ENCODE results near the gene DYNLL2. TPM values are rescaled to one million over a fixed set of nuclear protein-coding genes. Genes with fewer than 3 reads are reported as not detected.

The DYNLL2 gene
- polyA plus RNA-seq, 1 donor (not counting 4 experiments of a cell fraction or from before 2014, with no cell fraction given) = 21.5 TPM

GRCh38 chr17:58109197-58109596 lies 26.0 kb downstream of the DYNLL2 start:
- Histone ChIP-seq H3K4me2 (ENCODE audit: control insufficient read depth, extremely low read depth, insufficient read depth, low read depth, low read length) (no peak overlapping the region), H3K4me1 (ENCODE audit: control insufficient read depth, extremely low read depth, insufficient read depth, low read length) (no peaks in the 10 kb centered on the region), H3K9ac (ENCODE audit: control insufficient read depth, extremely low read depth, insufficient read depth, low read length) (no peak overlapping the region), H3K79me2 (ENCODE audit: control insufficient read depth, insufficient read depth, low read length) (no peaks in the 10 kb centered on the region), H3K27me3 (ENCODE audit: control insufficient read depth, extremely low read depth, insufficient read depth, low read length) (no peaks in the 10 kb centered on the region), H3K9me3 (ENCODE audit: control insufficient read depth, low read depth, low read length) (no peaks in the 10 kb centered on the region), H3K9me1 (ENCODE audit: control insufficient read depth, extremely low read depth, insufficient read depth, low read length) (no peaks in the 10 kb centered on the region), H3K4me3 (ENCODE audit: control insufficient read depth in 2 of 3, extremely low read depth in 1 of 3, insufficient read depth in 2 of 3, low read depth in 1 of 3, low read length in 3 of 3) (no peak overlapping the region), H2AFZ (ENCODE audit: control insufficient read depth, low read length) (no peak overlapping the region), H4K20me1 (ENCODE audit: control insufficient read depth, extremely low read depth, insufficient read depth, low read length) (no peaks in the 10 kb centered on the region), H3K27ac (ENCODE audit: control insufficient read depth, insufficient read depth, low read length) (no peak overlapping the region), H3K36me3 (ENCODE audit: control insufficient read depth in 2 of 2, extremely low read depth in 1 of 2, insufficient read depth in 2 of 2, low read length in 2 of 2) (no peaks in the 10 kb centered on the region)
- FAIRE-seq = no peak
- dilution Hi-C loops (cut with MboI; ENCODE audit: extremely low pct_ligation_motif_present, low sequenced_read_pairs) = no loop called here
- no peak for DNase-seq (ENCODE audit: low read depth, low spot score)
- TF ChIP-seq CTCF (optimal IDR thresholded peaks at IDR 0.05 in 1 of 3, IDR thresholded peaks at IDR 0.05 in 1 of 3, conservative IDR thresholded peaks at IDR 0.05 in 1 of 3; ENCODE audit: extremely low read depth in 1 of 3, insufficient read depth in 2 of 3, low read length in 3 of 3) (no peak), EZH2 (IDR thresholded peaks at IDR 0.05; ENCODE audit: low read length) (no peak)

- Histone ChIP-seq H3K9ac (ENCODE audit: control insufficient read depth, extremely low read depth, insufficient read depth, low read length) (no peak overlapping the region), H3K79me2 (ENCODE audit: control insufficient read depth, insufficient read depth, low read length) (no peaks in the 10 kb centered on the region), H3K27ac (ENCODE audit: control insufficient read depth, insufficient read depth, low read length) (no peak overlapping the region), H3K9me3 (ENCODE audit: control insufficient read depth, low read depth, low read length) (no peaks in the 10 kb centered on the region), H3K9me1 (ENCODE audit: control insufficient read depth, extremely low read depth, insufficient read depth, low read length) (no peaks in the 10 kb centered on the region), H3K36me3 (ENCODE audit: control insufficient read depth in 2 of 2, extremely low read depth in 1 of 2, insufficient read depth in 2 of 2, low read length in 2 of 2) (no peaks in the 10 kb centered on the region), H3K4me2 (ENCODE audit: control insufficient read depth, extremely low read depth, insufficient read depth, low read depth, low read length) (no peak overlapping the region), H3K4me3 (ENCODE audit: control insufficient read depth in 2 of 3, extremely low read depth in 1 of 3, insufficient read depth in 2 of 3, low read depth in 1 of 3, low read length in 3 of 3) (no peak overlapping the region), H3K4me1 (ENCODE audit: control insufficient read depth, extremely low read depth, insufficient read depth, low read length) (no peaks in the 10 kb centered on the region), H4K20me1 (ENCODE audit: control insufficient read depth, extremely low read depth, insufficient read depth, low read length) (no peaks in the 10 kb centered on the region), H3K27me3 (ENCODE audit: control insufficient read depth, extremely low read depth, insufficient read depth, low read length) (no peaks in the 10 kb centered on the region), H2AFZ (ENCODE audit: control insufficient read depth, low read length) (no peak overlapping the region)
- dilution Hi-C loops (cut with MboI; ENCODE audit: extremely low pct_ligation_motif_present, low sequenced_read_pairs) = no loop called here
- TF ChIP-seq EZH2 (IDR thresholded peaks at IDR 0.05; ENCODE audit: low read length) = no peak
- no peak for TF ChIP-seq CTCF (optimal IDR thresholded peaks at IDR 0.05 in 1 of 3, IDR thresholded peaks at IDR 0.05 in 1 of 3, conservative IDR thresholded peaks at IDR 0.05 in 1 of 3; ENCODE audit: extremely low read depth in 1 of 3, insufficient read depth in 2 of 3, low read length in 3 of 3)
- FAIRE-seq (no peak), DNase-seq (ENCODE audit: low read depth, low spot score) (no peak)
Measured at GRCh38 chr17:58110012-58110411, 26.8 kb downstream of the DYNLL2 start.

Measured in keratinocyte (primary cell).